Activated CD8-positive, alpha-beta T cell treated with anti-CD3 and anti-CD28 coated beads, Interleukin-2, amount 10 ng/mL, durations not matched to agents 7 days and 5 days (primary cell): ENCODE data around the gene DNAJB7. TPM values are rescaled to one million over a fixed set of nuclear protein-coding genes. Genes with fewer than 3 reads are reported as not detected.

Experiments
- ATAC-seq: fragments of 150-1000 bp; cut with Tn5 transposase; one replicate; pipeline ENCODE4 v1.10.0; 2021; ENCODE audit warnings: moderate library complexity
- CTCF ChIA-PET: fragments of 350-600 bp; sonication (Branson Sonifier 250); formaldehyde crosslinking; loops from one replicate; lab custom pipeline; 2021; ENCODE audit warnings: antibody characterized with exemption; lab: Charles Lee
- POLR2A ChIA-PET: fragments of 350-600 bp; sonication (Branson Sonifier 250); formaldehyde crosslinking; loops from one replicate; lab custom pipeline; 2021; ENCODE audit warnings: antibody characterized with exemption; lab: Charles Lee
- DNase-seq: peaks from one replicate; pipeline ENCODE4 v3.0.0-alpha.2; 2020
- H3K27ac Mint-ChIP-seq: one replicate; pipeline ENCODE4 v1.8.0; 2021; ENCODE audit warnings: mild to moderate bottlenecking, mixed read lengths
- H3K27me3 Mint-ChIP-seq: one replicate; pipeline ENCODE4 v1.8.0; 2021; ENCODE audit warnings: low read depth, mixed read lengths
- H3K36me3 Mint-ChIP-seq: one replicate; pipeline ENCODE4 v1.8.0; 2021; ENCODE audit warnings: low read depth, mixed read lengths
- H3K4me1 Mint-ChIP-seq: one replicate; pipeline ENCODE4 v1.8.0; 2021; ENCODE audit warnings: low read depth, mixed read lengths
- H3K4me3 Mint-ChIP-seq: one replicate; pipeline ENCODE4 v1.8.0; 2021; ENCODE audit warnings: mild to moderate bottlenecking, mixed read lengths
- H3K9me3 Mint-ChIP-seq: one replicate; pipeline ENCODE4 v1.8.0; 2022; ENCODE audit warnings: mixed read lengths; ENCODE audit not compliant: insufficient read depth
- microRNA-seq: library from miRNA; unstranded; fragments of <30 nt; microRNA quantifications from one replicate; pipeline ENCODE4 v1.2.0, GENCODE V29; 2022
- total RNA-seq, 2 experiments: library from RNA; stranded (reverse); gene quantifications; one replicate each; pipeline ENCODE4 v1.2.3, GENCODE V29; 2021

The DNAJB7 gene
- total RNA-seq, 2 experiments from 2014 or later, result not detected

- POLR2A ChIA-PET, result interaction anchor here (1.6 kb wide), 1 partner anchor 45 kb away, joined by 3 read pairs; no protein-coding TSS in a partner anchor
- DNase-seq (no peak), ATAC-seq (no peak)
- CTCF ChIA-PET, result interaction anchor here (1.1 to 5.5 kb wide), 4 partner anchors 13 to 284 kb away, joined by 4 to 33 read pairs (median 5); partner anchors contain the start of gene XPNPEP3
- Mint-ChIP-seq H3K36me3 (peaks cover 14% of the 10 kb centered on the region), H3K4me1 (peaks cover 36% of the 10 kb centered on the region), H3K9me3 (no peaks in the 10 kb centered on the region), H3K4me3 (peak overlapping the region; percentile 94), H3K27ac (peak overlapping the region; percentile 41), H3K27me3 (no peaks in the 10 kb centered on the region)
Observed at GRCh38 chr22:40817737-40818136, 44.2 kb downstream of the DNAJB7 start.

GRCh38 chr22:40813912-40814315 is 48.0 kb downstream of the DNAJB7 start:
- CTCF ChIA-PET, result no interaction called here
- no peaks in the 10 kb centered on the region for H3K27me3 Mint-ChIP-seq

More at GRCh38 chr22:40813912-40814315, 48.0 kb downstream of the DNAJB7 start:
- peaks cover 27% of the 10 kb centered on the region for H3K4me1 Mint-ChIP-seq
- DNase-seq (no peak), ATAC-seq (no peak)
- H3K27ac Mint-ChIP-seq, result no peak overlapping the region
- POLR2A ChIA-PET, result no interaction called here
- no peaks in the 10 kb centered on the region for H3K9me3 Mint-ChIP-seq
- peaks cover 18% of the 10 kb centered on the region for H3K36me3 Mint-ChIP-seq
- H3K4me3 Mint-ChIP-seq, result no peak overlapping the region

Small RNAs within 50 kb of the gene (microRNA-seq; reads per million reads assigned to microRNA genes)
- gene MIR4766, result 11.5 reads per million, percentile 27 among the genes with 10 or more reads in this experiment

Other genes starting within 250 kb of the DNAJB7 start
- gene MRTFA, start 225.4 kb downstream of the DNAJB7 start, total RNA-seq, result 10 to 100 TPM; 65.0 to 65.1 TPM
- not detected for gene MCHR1, start 182.6 kb downstream of the DNAJB7 start, total RNA-seq
- 10 to 100 TPM; 20.0 to 24.1 TPM for gene SLC25A17, start 42.8 kb downstream of the DNAJB7 start, total RNA-seq
- 100 to 1,000 TPM; 141 to 148 TPM for gene ST13, start 5.5 kb downstream of the DNAJB7 start, total RNA-seq
- gene XPNPEP3, start 5.0 kb downstream of the DNAJB7 start, total RNA-seq, result 10 to 100 TPM; 14.6 TPM
- 10 to 100 TPM; 84.0 to 87.9 TPM for gene RBX1, start 89.3 kb upstream of the DNAJB7 start, total RNA-seq
- gene EP300, start 230.5 kb upstream of the DNAJB7 start, total RNA-seq, result 10 to 100 TPM; 59.2 to 65.2 TPM